HG02943 (cell line): ENCODE data around the gene MYH7B.

Source experiments
- ATAC-seq: cut with Tn5 transposase; IDR thresholded peaks from one replicate; pipeline ENCODE4 v1.9.1; 2021; ENCODE audit warnings: mild to moderate bottlenecking, low read depth, moderate library complexity; ENCODE audit not compliant: unreplicated experiment

Gene MYH7B

GRCh38 chr20:34971561-34972235 is 16.0 kb downstream of the MYH7B start:
- no peak for ATAC-seq

- ATAC-seq, result no peak
Observed at GRCh38 chr20:34974246-34974645, 18.6 kb downstream of the MYH7B start.

GRCh38 chr20:34976286-34976685 is 20.6 kb downstream of the MYH7B start:
- ATAC-seq, result no peak

- ATAC-seq, result no peak
Observed at GRCh38 chr20:34977365-34978091, 21.9 kb downstream of the MYH7B start.

- no peak for ATAC-seq
Observed at GRCh38 chr20:34978092-34978744, 22.6 kb downstream of the MYH7B start.

- ATAC-seq, result no peak
Observed at GRCh38 chr20:34979366-34980153, 23.9 kb downstream of the MYH7B start.

GRCh38 chr20:34980543-34981233 is 25.0 kb downstream of the MYH7B start:
- ATAC-seq, result no peak

- no peak for ATAC-seq
Observed at GRCh38 chr20:34982270-34983088, 26.8 kb downstream of the MYH7B start.

GRCh38 chr20:34983089-34983820 is 27.6 kb downstream of the MYH7B start:
- no peak for ATAC-seq

GRCh38 chr20:34983995-34984735 is 28.5 kb downstream of the MYH7B start:
- ATAC-seq, result no peak

- no peak for ATAC-seq
Observed at GRCh38 chr20:34984756-34985261, 29.1 kb downstream of the MYH7B start.

- no peak for ATAC-seq
Observed at GRCh38 chr20:34985461-34986310, 30.0 kb downstream of the MYH7B start.

GRCh38 chr20:34986311-34987287 is 30.9 kb downstream of the MYH7B start:
- ATAC-seq, result no peak

GRCh38 chr20:34987288-34988190 is 31.9 kb downstream of the MYH7B start:
- no peak for ATAC-seq

GRCh38 chr20:34988191-34988540 is 32.5 kb downstream of the MYH7B start:
- ATAC-seq, result no peak
